SJCRH30 (cell line): ENCODE data around the gene FOXD1. TPM values are rescaled to one million over a fixed set of nuclear protein-coding genes. Genes with fewer than 3 reads are reported as not detected.

Source experiments
- total RNA-seq: library from RNA; depleted of rRNA; stranded (reverse); fragments of >200 nt; shearing (Covaris generic); gene quantifications from 2 replicates; pipeline ENCODE4 v1.2.3, GENCODE V29; 2014; rRNA removed

Gene FOXD1
- total RNA-seq, 1 experiment from 2014 or later, result 10.9 TPM

Other genes starting within 250 kb of the FOXD1 start
- gene BTF3, start 49.7 kb upstream of the FOXD1 start, total RNA-seq, result 1,145 and 1,184 TPM in 2 replicates
- 12.2 and 13.2 TPM in 2 replicates for gene ANKRA2, start 116.9 kb upstream of the FOXD1 start, total RNA-seq
- gene UTP15, start 117.0 kb upstream of the FOXD1 start, total RNA-seq, result 45.3 and 47.1 TPM in 2 replicates
- gene ARHGEF28, start 177.4 kb upstream of the FOXD1 start, total RNA-seq, result 5.2 and 5.8 TPM in 2 replicates